A549 (cell line): ENCODE measurements around the gene RERE. TPM values are rescaled to one million over a fixed set of nuclear protein-coding genes. Genes with fewer than 3 reads are reported as not detected.

ENCODE experiments used
- ATAC-seq, 2 experiments: fragments of 200-7000 bp in 1 of 2; fragments of >200 bp in 1 of 2; cut with Nextera tagmentation in 1 of 2; cut with Tn5 transposase in 1 of 2; 3 replicates each; pipeline versions ENCODE4 v1.8.0 to v1.9.1; 2018 to 2020; ENCODE audit warnings: mild to moderate bottlenecking in 1 of 2, moderate library complexity in 1 of 2
- CTCF ChIA-PET: fragments of 300-600 bp; sonication (Branson Sonifier 250); formaldehyde crosslinking; extraction: SDS; loops from one replicate; lab custom pipeline; 2021; ENCODE audit warnings: antibody characterized with exemption, inconsistent platforms; lab: Yijun Ruan, JAX
- POLR2A ChIA-PET: fragments of 350-600 bp; formaldehyde crosslinking; extraction: SDS; loops from one replicate; lab custom pipeline; 2021; ENCODE audit warnings: antibody characterized with exemption, inconsistent platforms; lab: Yijun Ruan, JAX
- DNase-seq, 2 experiments: peaks; one replicate each; pipeline versions ENCODE4 v3.0.0 to v3.0.0-alpha.2; 2011 to 2016; ENCODE audit warnings: low read depth in 1 of 2, low spot score in 1 of 2
- FAIRE-seq: peaks from 2 replicates; lab custom pipeline; 2011; peaks lifted over from hg19 to GRCh38; lab: Jason Lieb, UNC
- H3K27ac ChIP-seq, 2 experiments: fragments of >200 bp; sonication (Bioruptor Twin); formaldehyde crosslinking; 3 replicates each; pipeline ENCODE4 v1.5.1; 2016 to 2017
- H3K4me1 ChIP-seq: fragments of >200 bp; sonication (Bioruptor Twin); formaldehyde crosslinking; 3 replicates; pipeline ENCODE4 v1.6.1; 2016
- H3K4me2 ChIP-seq: fragments of >200 bp; sonication (Bioruptor Twin); formaldehyde crosslinking; 3 replicates; pipeline ENCODE4 v1.6.1; 2016
- H3K4me3 ChIP-seq: fragments of >200 bp; sonication (Bioruptor Twin); formaldehyde crosslinking; 3 replicates; pipeline ENCODE4 v1.5.1; 2016
- H3K9me3 ChIP-seq: fragments of >200 bp; sonication (Bioruptor Twin); formaldehyde crosslinking; 3 replicates; pipeline ENCODE4 v1.6.1; 2016
- ATOH8 ChIP-seq: fragments of 250-450 bp; sonication (Bioruptor Pico); IDR thresholded peaks from 2 replicates; pipeline ENCODE4 v1.5.0; 2020; ENCODE audit warnings: low read depth, mild to moderate bottlenecking, moderate library complexity
- CBX2 ChIP-seq: fragments of 200-600 bp; sonication (generic); IDR thresholded peaks from 2 replicates; pipeline ENCODE4 v1.6.1; 2016; ENCODE audit warnings: low read depth, mild to moderate bottlenecking, borderline replicate concordance
- CEBPB ChIP-seq, 2 experiments: fragments of >200 bp in 1 of 2; sonication (Bioruptor Twin) in 1 of 2; formaldehyde crosslinking in 1 of 2; IDR thresholded peaks; 2 replicates each; pipeline ENCODE4 v1.6.1; 2012 to 2016
- CTCF ChIP-seq: fragments of >200 bp; sonication (Bioruptor Twin); formaldehyde crosslinking; IDR thresholded peaks from 3 replicates; pipeline ENCODE4 v1.5.1; 2016
- E2F6 ChIP-seq: IDR thresholded peaks from 2 replicates; pipeline ENCODE4 v1.6.1; 2012; ENCODE audit warnings: low read depth, borderline replicate concordance
- EHF ChIP-seq: fragments of 250-450 bp; sonication (Bioruptor Pico); IDR thresholded peaks from 2 replicates; pipeline ENCODE4 v1.5.0; 2020; ENCODE audit warnings: mild to moderate bottlenecking
- EP300 ChIP-seq, 2 experiments: fragments of >200 bp; sonication (Bioruptor Twin); formaldehyde crosslinking; IDR thresholded peaks; 2 replicates in 1 of 2; 3 replicates in 1 of 2; pipeline ENCODE4 v1.6.1; 2016 to 2017
- ESRRA ChIP-seq: fragments of 150-350 bp; IDR thresholded peaks from 2 replicates; pipeline ENCODE4 v1.6.1; 2014; ENCODE audit warnings: mild to moderate bottlenecking, low read length, borderline replicate concordance
- FOSB ChIP-seq: fragments of 250-450 bp; sonication (Bioruptor Pico); IDR thresholded peaks from 2 replicates; pipeline ENCODE4 v1.5.0; 2020; ENCODE audit warnings: mild to moderate bottlenecking, moderate library complexity
- FOSL2 ChIP-seq, 2 experiments: fragments of 450-650 bp in 1 of 2; fragments of >200 bp in 1 of 2; sonication (Bioruptor Twin) in 1 of 2; formaldehyde crosslinking; IDR thresholded peaks; 2 replicates each; pipeline versions ENCODE4 v1.5.0 to v1.6.1; 2016 to 2020; ENCODE audit warnings: mild to moderate bottlenecking in 1 of 2, moderate library complexity in 1 of 2
- GATA3 ChIP-seq: IDR thresholded peaks from 2 replicates; pipeline ENCODE4 v1.6.1; 2012; ENCODE audit warnings: borderline replicate concordance
- HEYL ChIP-seq: fragments of 250-450 bp; sonication (Bioruptor Pico); IDR thresholded peaks from 2 replicates; pipeline ENCODE4 v1.8.0; 2021; ENCODE audit warnings: mild to moderate bottlenecking, moderate library complexity
- HMGXB4 ChIP-seq: fragments of 250-450 bp; sonication (Bioruptor Pico); IDR thresholded peaks from 2 replicates; pipeline ENCODE4 v1.5.0; 2021; ENCODE audit warnings: mild to moderate bottlenecking, moderate library complexity, borderline replicate concordance
- HOXA7 ChIP-seq: fragments of 250-450 bp; sonication (Bioruptor Pico); IDR thresholded peaks from 2 replicates; pipeline ENCODE4 v1.5.0; 2020; ENCODE audit warnings: mild to moderate bottlenecking, moderate library complexity
- HOXB5 ChIP-seq: fragments of 250-450 bp; sonication (Bioruptor Pico); IDR thresholded peaks from 2 replicates; pipeline ENCODE4 v1.5.0; 2020; ENCODE audit warnings: mild to moderate bottlenecking, moderate library complexity
- JUNB ChIP-seq: fragments of >200 bp; sonication (Bioruptor Twin); formaldehyde crosslinking; IDR thresholded peaks from 2 replicates; pipeline ENCODE4 v1.6.1; 2016
- MAX ChIP-seq: IDR thresholded peaks from 2 replicates; pipeline ENCODE4 v1.6.1; 2012
- NFE2L2 ChIP-seq: fragments of 150-350 bp; conservative IDR thresholded peaks from 2 replicates; pipeline ENCODE4 v1.6.1; 2014; ENCODE audit warnings: low read length
- POLR2AphosphoS2 ChIP-seq: conservative IDR thresholded peaks from 2 replicates; pipeline ENCODE4 v1.6.1; 2012; ENCODE audit warnings: low read length, improper control_type of control experiment, inconsistent platforms
- RAD21 ChIP-seq, 2 experiments: fragments of >200 bp in 1 of 2; sonication (Bioruptor Twin) in 1 of 2; formaldehyde crosslinking in 1 of 2; IDR thresholded peaks in 1 of 2; conservative IDR thresholded peaks in 1 of 2; 2 replicates in 1 of 2; 3 replicates in 1 of 2; pipeline ENCODE4 v1.6.1; 2012 to 2018; ENCODE audit warnings: inconsistent platforms in 1 of 2
- RCOR1 ChIP-seq: fragments of 150-350 bp; IDR thresholded peaks from 2 replicates; pipeline ENCODE4 v1.6.1; 2014; ENCODE audit warnings: antibody characterized with exemption, low read length, low read depth
- RFX5 ChIP-seq: fragments of 450-650 bp; IDR thresholded peaks from 2 replicates; pipeline ENCODE4 v1.7.1; 2014; ENCODE audit warnings: antibody characterized with exemption, mild to moderate bottlenecking, moderate library complexity
- ZNF302 ChIP-seq: fragments of 250-450 bp; sonication (Bioruptor Pico); IDR thresholded peaks from 2 replicates; pipeline ENCODE4 v1.9.0; 2021; ENCODE audit warnings: inconsistent platforms, mild to moderate bottlenecking, moderate library complexity
- ZSCAN20 ChIP-seq: fragments of 250-450 bp; sonication (Bioruptor Pico); IDR thresholded peaks from 2 replicates; pipeline ENCODE4 v1.8.0; 2022; ENCODE audit warnings: mild to moderate bottlenecking, moderate library complexity
- WGBS: methylation state at CpG from one replicate; pipeline ENCODE4 v1.1.6; 2017; ENCODE audit errors: missing lambda C conversion rate; 5-methylcytosine and 5-hydroxymethylcytosine counted together
- polyA plus RNA-seq, 4 experiments: library from polyadenylated mRNA; depleted of rRNA in 3 of 4; stranded (reverse); fragments of >200 nt; fragmentation: RNase III in 1 of 4; extraction: RNeasy Plus Mini Kit Qiagen cat#74134 plus additional on column Dnase treatment in 1 of 4; gene quantifications; 2 replicates in 3 of 4; 3 replicates in 1 of 4; pipeline ENCODE4 v1.2.3, GENCODE V29; 2011 to 2017

The RERE gene
- polyA plus RNA-seq, 2 of the 4 experiments (the other 2 are of a cell fraction), result 12.6 to 28.6 TPM

GRCh38 chr1:8711873-8712412 lies 105.5 kb downstream of the RERE start:
- H3K27ac ChIP-seq, result peak overlapping the region; percentile 88 to 94
- peak overlapping the region; percentile 93 for H3K4me2 ChIP-seq
- DNase-seq (peak in 1 of 2 experiments; percentile 21), ATAC-seq (peak in 1 of 2 experiments; percentile 30; a peak in 1 of 6 replicates), FAIRE-seq (peak; percentile 56)
- 7% methylated on average over 4 of the region's 4 CpGs for WGBS
- TF ChIP-seq RAD21 (conservative IDR thresholded peaks at IDR 0.05 in 1 of 2, IDR thresholded peaks at IDR 0.05 in 1 of 2) (no peak), CEBPB (IDR thresholded peaks at IDR 0.05) (peak in 1 of 2 experiments; percentile 49; a peak in 2 of 4 replicates), RFX5 (no peak), ZSCAN20 (CRISPR knock-in tag) (0 out of 2 replicates have a peak, but pooled peaks have one; percentile 37), CTCF (no peak), E2F6 (no peak), JUNB (no peak), HOXB5 (peak; percentile 78; the same call in 1 of the 2 replicates), GATA3 (peak; percentile 80; the same call in 1 of the 2 replicates), MAX (0 out of 2 replicates have a peak, but pooled peaks have one; percentile 47), EP300 (IDR thresholded peaks at IDR 0.05) (peak in 1 of 2 experiments; percentile 55; a peak in 1 of 5 replicates), EHF (no peak), ZNF302 (no peak)
- H3K4me1 ChIP-seq, result peaks cover 66% of the 10 kb centered on the region
- ChIA-PET POLR2A (interaction anchor here (0.5 to 1.4 kb wide), 3 partner anchors 8 to 105 kb away, joined by 3 to 13 read pairs (median 6); no protein-coding TSS in a partner anchor), CTCF (interaction anchor here (0.8 to 1.4 kb wide), 2 partner anchors 14 to 31 kb away, joined by 3 read pairs; no protein-coding TSS in a partner anchor)
- no peaks in the 10 kb centered on the region for H3K9me3 ChIP-seq
- H3K4me3 ChIP-seq, result peak overlapping the region; percentile 19; the same call in 2 of the 3 replicates

- Histone ChIP-seq H3K4me2 (peak overlapping the region; percentile 93), H3K4me3 (no peak overlapping the region), H3K9me3 (no peaks in the 10 kb centered on the region), H3K27ac (peak overlapping the region; percentile 88 to 94), H3K4me1 (peaks cover 66% of the 10 kb centered on the region)
- DNase-seq, result peak in 1 of 2 experiments; percentile 12
- 30% methylated on average over 5 of the region's 5 CpGs for WGBS
- TF ChIP-seq ZNF302 (no peak), FOSL2 (IDR thresholded peaks at IDR 0.05) (no peak), FOSL2 (CRISPR knock-in tag; IDR thresholded peaks at IDR 0.05) (peak; percentile 27; the same call in 1 of the 2 replicates)
- TF ChIP-seq, all 56 proteins: peak for 1
- POLR2A ChIA-PET, result no interaction called here
- CTCF ChIA-PET, result no interaction called here
- no peak for ATAC-seq
- no peak for FAIRE-seq
These were observed 106.3 kb downstream of the RERE start for GRCh38 chr1:8711151-8711550.

GRCh38 chr1:8708259-8708658 lies 109.2 kb downstream of the RERE start:
- Histone ChIP-seq H3K27ac (peak overlapping the region in 1 of 2 experiments; percentile 70; a peak in 3 of 6 replicates), H3K4me3 (no peak overlapping the region), H3K4me1 (peaks cover 64% of the 10 kb centered on the region), H3K9me3 (no peaks in the 10 kb centered on the region), H3K4me2 (no peak overlapping the region)
- 96% methylated on average over 6 of the region's 6 CpGs for WGBS
- FAIRE-seq, result no peak
- CTCF ChIA-PET, result interaction anchor here (0.8 to 3.1 kb wide), 3 partner anchors 18 to 147 kb away, joined by 3 to 12 read pairs (median 4); no protein-coding TSS in a partner anchor
- no peak for DNase-seq
- no peak for ATAC-seq
- POLR2A ChIA-PET, result no interaction called here
- TF ChIP-seq RCOR1 (no peak), HOXA7 (CRISPR knock-in tag) (no peak), ATOH8 (no peak), ESRRA (no peak), FOSB (CRISPR knock-in tag) (no peak), NFE2L2 (no peak), CBX2 (no peak), HEYL (CRISPR knock-in tag) (no peak), HMGXB4 (CRISPR knock-in tag) (no peak), POLR2AphosphoS2 (no peak)
- TF ChIP-seq, all 56 proteins: peak for 0
